HG02938 (cell line): ENCODE results near the gene HOXC11.

Experiments used
- ATAC-seq: cut with Tn5 transposase; IDR thresholded peaks from one replicate; pipeline ENCODE4 v1.9.1; 2021; ENCODE audit warnings: mild to moderate bottlenecking, moderate library complexity; ENCODE audit not compliant: unreplicated experiment

The HOXC11 gene

GRCh38 chr12:53942467-53942997 lies 30.4 kb upstream of the HOXC11 start:
- no peak for ATAC-seq

- ATAC-seq = no peak
These were observed 28.7 kb upstream of the HOXC11 start for GRCh38 chr12:53944209-53944608.

GRCh38 chr12:53944907-53945847 lies 27.7 kb upstream of the HOXC11 start:
- ATAC-seq = no peak

GRCh38 chr12:53947743-53948142 lies 25.2 kb upstream of the HOXC11 start:
- ATAC-seq = no peak

- ATAC-seq = no peak
These were observed 24.0 kb upstream of the HOXC11 start for GRCh38 chr12:53948650-53949593.

GRCh38 chr12:53949631-53950436 lies 23.1 kb upstream of the HOXC11 start:
- no peak for ATAC-seq

- ATAC-seq = no peak
These were observed 22.5 kb upstream of the HOXC11 start for GRCh38 chr12:53950437-53950773.

- no peak for ATAC-seq
These were observed 21.9 kb upstream of the HOXC11 start for GRCh38 chr12:53950789-53951576.

GRCh38 chr12:53951577-53952334 lies 21.2 kb upstream of the HOXC11 start:
- no peak for ATAC-seq

GRCh38 chr12:53952335-53952694 lies 20.6 kb upstream of the HOXC11 start:
- no peak for ATAC-seq

- ATAC-seq = no peak
These were observed 19.8 kb upstream of the HOXC11 start for GRCh38 chr12:53952871-53953734.

GRCh38 chr12:53953831-53954693 lies 18.9 kb upstream of the HOXC11 start:
- no peak for ATAC-seq

GRCh38 chr12:53954694-53955035 lies 18.3 kb upstream of the HOXC11 start, which contains the start of gene HOXC12:
TSS of gene HOXC12 (plus strand) at chr12:53954903. CDS start at chr12:53954930, 27 bp downstream.
- ATAC-seq = no peak

GRCh38 chr12:53955036-53955775 lies 17.7 kb upstream of the HOXC11 start:
- no peak for ATAC-seq

GRCh38 chr12:53955776-53956250 lies 17.1 kb upstream of the HOXC11 start:
- ATAC-seq = no peak

- ATAC-seq = no peak
These were observed 16.6 kb upstream of the HOXC11 start for GRCh38 chr12:53956251-53956887.
